DND-41 (cell line): ENCODE data around the gene OR6B3.

Source experiments
- ATAC-seq: fragments of 200-7000 bp; cut with Tn5 transposase; 3 replicates; pipeline ENCODE4 v1.9.1; 2021; ENCODE audit warnings: low read depth; ENCODE audit not compliant: insufficient read depth
- DNase-seq: peaks from one replicate; pipeline ENCODE4 v3.0.0-alpha.2; 2020
- H2AFZ ChIP-seq: 2 replicates; pipeline ENCODE4 v1.6.0; 2012; ENCODE audit warnings: low read depth, low read length
- H3K27ac ChIP-seq: 2 replicates; pipeline ENCODE4 v1.5.1; 2012; ENCODE audit warnings: low read length, inconsistent platforms
- H3K27me3 ChIP-seq: fragments of 200-600 bp; sonication (generic); 2 replicates; pipeline ENCODE4 v1.6.0; 2012; ENCODE audit warnings: low read length, mild to moderate bottlenecking, inconsistent platforms; ENCODE audit not compliant: insufficient read depth, poor library complexity
- H3K36me3 ChIP-seq: 2 replicates; pipeline ENCODE4 v1.5.1; 2012; ENCODE audit warnings: low read length, inconsistent platforms; ENCODE audit not compliant: insufficient read depth
- H3K4me1 ChIP-seq: 2 replicates; pipeline ENCODE4 v1.5.1; 2012; ENCODE audit warnings: mild to moderate bottlenecking, low read length; ENCODE audit not compliant: insufficient read depth
- H3K4me2 ChIP-seq: 2 replicates; pipeline ENCODE4 v1.6.0; 2012; ENCODE audit warnings: mild to moderate bottlenecking, moderate library complexity, low read length, inconsistent platforms; ENCODE audit not compliant: insufficient read depth
- H3K4me3 ChIP-seq, 2 experiments: fragments of 200-600 bp in 1 of 2; shearing (Covaris generic) in 1 of 2; 2 replicates each; pipeline ENCODE4 v1.5.1; 2012 to 2016; ENCODE audit warnings: inconsistent platforms in 2 of 2, low read length in 2 of 2, mild to moderate bottlenecking in 2 of 2, low read depth in 1 of 2, moderate library complexity in 1 of 2
- H3K79me2 ChIP-seq: 2 replicates; pipeline ENCODE4 v1.6.0; 2012; ENCODE audit warnings: low read length, inconsistent platforms; ENCODE audit not compliant: insufficient read depth
- H3K9ac ChIP-seq: 2 replicates; pipeline ENCODE4 v1.6.0; 2012; ENCODE audit warnings: low read depth, mild to moderate bottlenecking, inconsistent platforms, low read length, moderate library complexity
- H3K9me3 ChIP-seq: 2 replicates; pipeline ENCODE4 v1.5.1; 2012; ENCODE audit warnings: low read length, moderate library complexity, mild to moderate bottlenecking, inconsistent platforms; ENCODE audit not compliant: insufficient read depth, severe bottlenecking
- H4K20me1 ChIP-seq: 2 replicates; pipeline ENCODE4 v1.6.0; 2012; ENCODE audit warnings: low read length; ENCODE audit not compliant: insufficient read depth
- CTCF ChIP-seq: IDR thresholded peaks from 2 replicates; pipeline ENCODE4 v1.5.1; 2012; ENCODE audit warnings: borderline replicate concordance, low read length, moderate library complexity, mild to moderate bottlenecking; ENCODE audit not compliant: poor library complexity, severe bottlenecking; ENCODE audit errors: extremely low read depth
- EZH2 ChIP-seq: IDR thresholded peaks from 3 replicates; pipeline ENCODE4 v1.6.1; 2012; ENCODE audit warnings: borderline replicate concordance, low read depth, mild to moderate bottlenecking, moderate library complexity, low read length, inconsistent platforms; ENCODE audit not compliant: severe bottlenecking

The OR6B3 gene

GRCh38 chr2:240053173-240054155, at the start of gene OR6B3:
Gene OR6B3, minus strand, starts transcription at chr2:240053521.
- Histone ChIP-seq H4K20me1 (peaks cover 3% of the 10 kb centered on the region; the same call in 1 of the 2 replicates), H3K9ac (no peak within 1 kb of the TSS), H3K27ac (no peak within 1 kb of the TSS), H3K27me3 (peaks cover 38% of the 10 kb centered on the region), H2AFZ (no peak within 1 kb of the TSS), H3K4me2 (no peak within 1 kb of the TSS), H3K36me3 (no peaks in the 10 kb centered on the region), H3K9me3 (no peaks in the 10 kb centered on the region), H3K4me3 (no peak within 1 kb of the TSS), H3K4me1 (no peaks in the 10 kb centered on the region), H3K79me2 (no peaks in the 10 kb centered on the region)
- TF ChIP-seq CTCF (no peak), EZH2 (no peak)
- ATAC-seq (no peak), DNase-seq (no peak)

GRCh38 chr2:240098349-240098748, 45.0 kb upstream of the OR6B3 start:
- ATAC-seq (no peak), DNase-seq (no peak)
- Histone ChIP-seq H3K4me2 (no peak overlapping the region), H2AFZ (no peak overlapping the region), H3K9ac (no peak overlapping the region), H3K36me3 (no peaks in the 10 kb centered on the region), H3K4me1 (no peaks in the 10 kb centered on the region), H3K9me3 (no peaks in the 10 kb centered on the region), H3K27ac (no peak overlapping the region), H3K4me3 (no peak overlapping the region), H3K79me2 (no peaks in the 10 kb centered on the region), H4K20me1 (no peaks in the 10 kb centered on the region), H3K27me3 (peaks cover 20% of the 10 kb centered on the region)
- TF ChIP-seq CTCF (no peak), EZH2 (no peak)

- H3K79me2 ChIP-seq = no peaks in the 10 kb centered on the region
- no peak overlapping the region for H3K9ac ChIP-seq
- H3K4me2 ChIP-seq = no peak overlapping the region
- no peaks in the 10 kb centered on the region for H3K36me3 ChIP-seq
- H3K4me1 ChIP-seq = no peaks in the 10 kb centered on the region
- H3K9me3 ChIP-seq = no peaks in the 10 kb centered on the region
- H3K4me3 ChIP-seq = no peak overlapping the region
- H3K27me3 ChIP-seq = peaks cover 11% of the 10 kb centered on the region
- H4K20me1 ChIP-seq = no peaks in the 10 kb centered on the region
- DNase-seq = no peak
- no peak for TF ChIP-seq CTCF
- TF ChIP-seq EZH2 = no peak
- H2AFZ ChIP-seq = no peak overlapping the region
- no peak overlapping the region for H3K27ac ChIP-seq
- ATAC-seq = no peak
Observed at GRCh38 chr2:240095556-240096523, 42.5 kb upstream of the OR6B3 start.
